NCI-H748 (cell line): ENCODE results near the gene STAT1.

ENCODE experiments used
- DNase-seq: peaks from one replicate; lab custom pipeline; 2025; ENCODE audit not compliant: unreplicated experiment; lab: John Stamatoyannopoulos, UW

The STAT1 gene

DNA sequence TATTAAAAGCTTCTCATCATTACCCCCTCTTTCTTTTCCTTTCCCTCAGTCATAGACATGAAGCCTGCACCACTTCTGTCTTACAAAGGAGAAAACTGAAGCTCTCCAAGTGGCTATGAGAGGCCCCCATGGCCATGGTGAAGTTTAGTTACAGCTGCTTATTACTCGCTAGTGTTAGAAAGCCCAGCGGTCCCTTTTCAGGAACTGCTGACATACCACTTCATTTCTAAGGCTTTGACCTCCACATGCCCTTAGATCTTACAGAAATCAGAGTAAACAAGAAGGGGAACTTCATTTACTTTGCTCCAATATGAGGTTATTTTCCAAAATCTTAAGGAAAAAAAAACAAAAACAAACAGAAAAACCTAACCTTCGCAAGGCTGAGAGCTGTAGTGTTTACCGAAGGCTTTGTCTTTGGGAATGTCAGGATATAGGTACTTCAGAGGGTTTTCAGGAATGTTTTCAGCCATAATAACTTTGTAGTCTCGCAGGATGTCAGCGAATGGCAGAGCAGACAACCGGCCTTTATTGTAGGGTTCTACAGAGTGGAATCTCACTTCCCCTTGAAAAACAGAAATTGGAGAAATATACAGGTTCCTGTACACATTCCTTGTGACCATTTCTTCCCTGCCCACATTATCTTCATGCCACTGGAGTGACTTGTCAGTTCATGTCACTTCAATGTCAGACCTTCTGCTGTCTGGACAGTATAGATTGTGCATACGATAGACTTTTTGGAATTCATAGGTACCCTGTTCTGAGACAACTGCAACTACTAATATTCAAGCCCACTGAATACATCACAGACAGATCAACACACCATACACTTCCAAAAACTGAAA is 18.8 kb upstream of the STAT1 start:
- DNase-seq = no peak

DNA sequence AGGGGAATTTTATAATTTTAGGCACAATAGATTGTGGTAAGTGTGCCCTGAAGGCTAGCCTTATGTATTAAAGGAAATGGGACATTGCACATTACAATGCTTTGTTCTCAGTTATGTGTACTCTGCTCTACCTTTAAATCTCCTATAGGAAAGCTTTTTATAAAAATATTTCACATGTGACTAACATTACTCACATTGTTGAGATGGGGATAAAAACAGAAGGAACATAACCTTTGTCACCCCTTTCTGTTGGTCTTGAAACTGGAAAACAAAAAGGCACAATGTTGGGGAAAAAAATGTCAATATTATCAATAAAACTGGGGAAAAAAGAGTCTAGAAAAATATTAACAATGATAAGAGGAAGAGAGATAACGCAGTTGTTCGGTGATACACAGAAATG is 17.3 kb upstream of the STAT1 start:
- DNase-seq = no peak

DNA sequence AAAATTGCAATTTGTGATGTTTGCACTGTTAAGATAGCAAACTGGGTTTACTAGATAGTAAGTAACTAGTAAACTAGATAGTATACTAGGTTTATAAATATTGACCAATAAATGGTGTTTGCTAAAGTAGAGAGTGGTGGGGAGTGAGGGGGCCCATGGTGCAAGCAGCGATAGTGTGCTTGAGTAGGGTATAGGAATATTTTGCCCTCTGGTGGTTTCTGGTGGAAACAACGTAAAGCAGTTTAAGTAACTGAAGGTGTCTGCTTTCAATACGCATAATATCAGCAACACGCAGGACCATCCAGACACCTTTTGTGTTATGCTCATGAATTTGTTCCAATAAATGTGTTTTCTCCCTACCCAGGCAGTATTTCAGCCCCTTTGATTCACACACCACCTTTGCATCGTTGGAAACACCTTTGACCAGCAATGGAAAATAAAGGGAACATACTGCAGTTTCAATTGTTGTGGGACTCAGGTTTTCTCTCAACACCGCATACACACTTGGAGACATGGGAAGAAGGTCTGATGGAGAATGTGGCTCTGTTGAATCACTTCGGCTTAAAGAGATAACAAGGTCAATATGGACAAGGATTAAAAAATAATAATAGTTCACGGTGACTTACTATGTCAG is 16.7 kb upstream of the STAT1 start:
- DNase-seq = peak; percentile 82

DNA sequence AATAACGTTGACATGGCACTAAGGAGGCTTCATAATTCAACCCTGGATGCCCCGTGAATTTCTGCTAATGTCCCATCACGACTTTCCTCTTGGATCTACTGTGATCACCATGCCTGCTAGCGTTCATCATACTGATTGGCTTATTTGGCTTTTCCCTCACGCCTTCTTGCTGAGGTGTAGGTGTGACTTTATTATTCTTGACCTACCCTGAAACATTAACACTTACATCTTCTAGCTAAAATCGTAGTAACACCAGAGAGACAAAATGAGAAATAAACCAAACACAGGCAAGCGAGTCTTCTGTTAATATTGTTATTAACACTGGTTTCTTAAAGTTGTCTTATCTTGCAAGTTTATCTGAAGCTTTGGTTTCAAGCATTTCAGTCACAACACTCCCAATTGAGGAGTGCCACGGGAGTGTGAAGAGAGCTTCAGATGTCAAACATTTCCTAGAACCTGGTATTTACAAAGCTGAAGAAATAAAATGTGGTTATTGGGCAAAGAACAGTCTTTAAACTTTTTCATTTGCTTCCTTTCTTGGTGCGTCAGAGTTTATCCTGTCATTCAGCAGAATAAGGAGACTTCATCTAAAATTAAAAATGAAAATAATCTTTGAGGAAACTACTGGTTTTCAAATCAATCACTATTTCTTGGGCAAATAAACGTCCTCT is 15.4 kb upstream of the STAT1 start:
- no peak for DNase-seq

DNA sequence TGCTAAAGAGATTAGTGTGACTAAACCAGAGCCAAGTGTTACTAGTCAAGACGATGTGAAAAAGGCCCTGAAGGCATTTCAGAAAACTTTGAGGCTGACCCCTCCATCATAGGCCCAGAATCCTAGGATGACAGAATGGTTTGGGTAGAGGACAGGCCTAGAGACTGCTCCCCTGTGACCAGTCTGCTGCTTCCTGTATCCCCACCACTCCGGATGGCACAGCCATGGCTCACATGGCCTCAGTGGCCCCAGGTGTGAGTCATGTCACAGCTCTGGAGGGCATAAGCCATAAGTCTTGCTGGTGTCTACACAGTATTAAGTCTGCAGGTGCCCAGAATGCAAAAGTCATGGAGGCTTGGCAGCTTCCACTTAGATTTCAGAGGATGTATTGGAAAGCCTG is 12.4 kb upstream of the STAT1 start:
- no peak for DNase-seq

DNA sequence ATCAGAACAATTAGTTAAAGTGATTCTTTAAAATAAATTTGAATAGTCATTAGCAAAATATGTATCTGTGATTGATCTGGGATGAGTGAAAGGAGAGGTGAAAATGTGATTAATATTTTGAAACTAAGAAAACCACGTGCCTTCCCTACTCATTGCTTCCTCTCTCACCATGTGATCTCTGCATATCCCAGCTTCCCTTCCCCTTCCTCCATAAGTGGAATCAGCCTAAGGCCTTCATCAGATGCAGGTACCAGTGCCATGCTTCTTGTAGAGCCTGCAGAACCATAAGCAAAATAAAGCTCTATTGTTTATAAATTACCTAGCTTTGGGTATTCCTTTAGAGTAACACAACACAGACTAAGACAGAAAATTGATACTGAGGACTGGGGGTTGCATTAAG is 11.2 kb upstream of the STAT1 start:
- no peak for DNase-seq

DNA sequence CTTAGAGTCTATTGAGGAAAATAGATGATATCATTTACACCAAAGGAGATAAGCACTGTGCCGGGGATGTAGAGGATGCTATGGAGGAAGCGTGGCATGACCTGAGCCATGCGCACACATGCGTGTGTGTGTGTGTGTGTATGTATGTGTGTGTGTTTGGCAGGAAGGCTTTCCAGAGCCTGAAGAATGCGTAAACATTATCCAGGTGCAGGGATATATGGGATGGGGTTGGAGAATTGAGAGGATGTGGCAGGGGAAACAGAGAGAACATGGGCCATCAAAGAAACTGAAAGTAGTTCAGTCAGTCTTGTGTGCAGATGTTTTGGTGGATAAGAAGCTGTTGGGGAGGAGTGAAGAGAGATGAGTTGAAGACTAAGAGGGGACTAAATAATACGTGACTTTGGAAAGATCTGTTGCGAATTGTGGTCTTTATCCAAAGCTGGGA is 9.3 kb upstream of the STAT1 start:
- no peak for DNase-seq

DNA sequence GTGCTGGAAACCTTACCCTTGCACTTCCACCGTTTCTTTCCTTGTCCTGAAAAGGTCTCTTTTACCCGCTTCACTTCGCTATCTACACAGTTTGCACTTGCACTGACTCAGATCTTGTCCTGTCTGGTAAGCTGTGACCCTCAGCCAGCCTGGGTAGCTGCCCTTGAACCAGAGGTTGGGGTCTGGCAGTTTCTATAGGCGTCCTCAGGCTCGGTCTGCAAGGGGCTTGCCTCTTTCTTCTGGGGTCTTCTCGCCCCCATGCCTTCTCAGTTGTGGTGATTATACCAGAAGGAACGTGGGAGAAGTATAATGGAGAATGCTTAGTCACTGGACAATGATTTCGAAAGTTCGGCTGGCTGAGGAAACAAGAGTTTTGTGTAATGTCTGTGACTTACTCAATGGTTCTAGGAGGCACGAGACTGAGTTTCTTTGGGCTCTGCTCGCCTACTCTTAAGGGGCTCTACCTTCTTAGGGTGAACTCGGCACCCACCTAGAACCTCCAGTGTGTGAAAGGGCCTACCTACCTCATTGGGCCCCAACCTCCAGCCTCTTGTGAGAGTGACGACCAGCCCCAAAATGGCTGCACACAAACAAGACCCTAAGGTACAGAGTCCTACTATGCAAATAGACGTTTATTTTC is 6.9 kb upstream of the STAT1 start:
- DNase-seq = peak; percentile 66

DNA sequence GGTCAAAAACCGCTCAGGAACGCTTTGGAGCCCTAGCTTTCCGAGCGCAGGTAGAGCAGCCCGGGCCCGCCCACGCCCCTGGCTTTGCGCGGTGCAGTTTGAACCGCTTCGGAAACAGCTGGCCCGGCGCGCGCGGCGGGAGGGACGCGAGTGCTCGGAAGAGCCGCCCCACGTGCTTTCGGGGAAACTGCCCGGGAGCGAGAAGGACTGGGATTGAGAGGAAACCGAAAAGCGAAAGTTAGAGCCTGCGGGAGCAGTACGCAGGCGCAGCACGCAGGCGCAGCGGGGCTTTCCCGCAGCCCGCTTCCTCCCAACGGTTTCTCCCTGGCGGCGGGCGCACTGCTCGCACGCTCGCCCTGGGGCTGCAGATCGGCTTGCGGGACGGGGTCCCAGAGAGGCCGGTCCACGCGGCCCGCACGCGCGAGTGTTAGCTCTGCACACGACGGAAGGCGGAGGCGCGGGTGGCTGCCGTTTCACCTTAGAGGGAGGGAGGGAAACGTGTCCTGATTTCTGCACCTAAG is 6.3 kb upstream of the STAT1 start:
- peak; percentile 99 for DNase-seq

DNA sequence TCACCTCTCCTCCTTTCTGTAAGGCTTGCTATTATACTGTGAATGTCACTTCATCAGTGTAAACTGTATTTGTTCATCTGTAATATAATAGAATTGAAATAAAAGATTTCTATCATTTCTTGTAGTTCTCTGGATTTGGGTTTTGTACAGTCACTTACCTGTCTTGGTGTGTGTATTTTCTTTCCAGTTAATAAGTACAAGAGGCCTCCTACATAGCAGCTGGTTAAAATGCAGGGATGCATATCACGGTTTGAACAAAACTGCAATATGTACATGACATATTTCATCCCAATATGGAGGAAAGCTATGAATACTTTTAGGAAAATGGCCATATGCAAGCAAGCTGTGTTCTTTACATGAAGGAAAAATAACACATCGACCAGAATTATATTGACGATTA is 5.4 kb upstream of the STAT1 start:
- no peak for DNase-seq

DNA sequence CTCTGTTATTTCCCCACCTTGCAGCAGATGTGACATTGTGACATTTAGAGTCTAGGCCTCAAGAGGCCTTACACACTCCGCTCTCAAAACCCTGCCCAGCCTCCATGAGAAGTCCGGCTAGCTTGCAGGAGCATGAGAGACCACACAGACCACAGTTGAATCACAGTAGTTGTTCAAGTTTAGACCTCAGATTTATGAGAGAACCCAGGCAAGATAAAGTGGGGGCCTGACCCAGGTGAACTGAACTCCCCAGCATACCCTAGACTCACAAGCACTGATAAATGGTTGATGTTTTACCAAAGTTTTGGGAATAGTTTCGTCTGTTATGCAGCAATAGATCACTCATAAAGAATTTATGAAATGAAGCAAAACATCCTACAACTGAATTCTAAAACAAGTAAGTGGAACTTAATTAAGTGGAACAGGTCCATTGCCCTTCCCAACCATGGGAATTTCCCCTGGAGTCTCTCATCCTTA is 4.7 kb upstream of the STAT1 start:
- no peak for DNase-seq

DNA sequence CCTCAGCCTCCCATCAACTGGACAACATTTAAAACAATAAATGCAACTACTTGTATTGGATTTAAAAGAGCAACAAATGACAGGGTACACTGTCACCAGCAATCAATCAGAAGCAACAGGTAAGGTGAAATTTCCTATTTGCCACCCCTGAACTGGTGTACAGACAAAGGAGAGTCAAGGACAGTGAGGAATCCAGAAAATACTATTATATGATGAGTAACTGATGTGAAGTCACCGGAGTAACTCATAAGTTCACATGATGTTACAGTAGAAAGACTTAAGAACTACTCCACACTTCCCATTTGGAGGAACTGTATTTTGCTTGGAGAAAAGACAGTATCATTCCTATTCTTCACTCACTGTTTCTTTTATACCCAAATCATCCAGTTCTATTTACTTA is 4.1 kb upstream of the STAT1 start:
- no peak for DNase-seq

DNA sequence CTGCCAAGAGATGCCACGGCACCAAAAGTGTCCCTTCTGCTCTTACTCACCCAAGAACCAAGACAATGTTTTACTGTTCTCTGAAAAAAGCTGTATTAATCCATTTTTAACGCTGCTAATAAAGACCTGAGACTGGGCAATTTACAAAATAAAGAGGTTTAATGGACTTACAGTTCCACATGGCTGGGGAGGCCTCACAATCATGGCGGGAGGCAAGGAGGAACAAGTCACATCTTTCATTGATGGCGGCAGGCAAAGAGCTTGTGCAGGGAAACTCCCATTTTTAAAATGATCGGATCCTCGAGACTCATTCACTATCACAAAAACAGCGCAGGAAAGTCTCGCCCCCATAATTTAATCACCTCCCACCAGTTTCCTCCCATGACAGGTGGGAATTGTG is 1.9 kb upstream of the STAT1 start:
- DNase-seq = no peak

DNA sequence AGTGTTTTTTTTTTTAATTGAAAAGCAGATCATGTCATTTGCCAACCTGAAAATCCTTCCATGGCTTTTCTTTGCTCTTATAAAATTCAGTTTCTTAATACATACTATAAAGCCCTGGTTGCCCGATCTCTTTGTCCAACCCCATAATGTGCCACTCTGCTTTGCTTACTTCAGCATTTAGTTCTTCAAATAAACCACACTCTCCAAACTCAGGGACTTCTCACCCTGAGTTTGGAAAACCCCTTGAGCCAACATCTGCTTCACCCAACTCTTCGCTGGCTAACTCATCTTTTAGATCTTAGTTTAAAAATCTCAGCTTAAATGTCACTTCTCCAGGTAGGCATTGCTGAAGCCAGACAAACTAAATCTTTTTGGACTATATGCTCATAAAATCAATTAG is 1.3 kb upstream of the STAT1 start:
- no peak for DNase-seq

DNA sequence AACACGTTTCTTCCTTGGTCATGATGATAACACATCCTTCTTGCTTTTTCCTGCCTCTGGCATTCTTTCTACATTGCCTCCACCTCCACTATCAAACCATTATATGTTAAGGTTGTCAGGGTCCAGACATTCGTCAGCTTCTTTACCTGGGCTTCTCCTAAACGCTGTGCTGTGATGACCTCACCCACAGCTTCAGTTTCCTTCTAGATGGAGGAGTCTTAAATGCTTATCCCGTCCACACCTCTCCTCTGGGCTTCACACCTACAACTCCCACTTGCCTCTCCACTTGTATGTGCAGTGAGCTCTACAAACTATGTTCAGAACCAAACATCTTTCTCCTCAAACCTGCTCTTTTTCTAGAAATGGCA is 666 bp upstream of the STAT1 start:
- peak; percentile 50 for DNase-seq

DNA sequence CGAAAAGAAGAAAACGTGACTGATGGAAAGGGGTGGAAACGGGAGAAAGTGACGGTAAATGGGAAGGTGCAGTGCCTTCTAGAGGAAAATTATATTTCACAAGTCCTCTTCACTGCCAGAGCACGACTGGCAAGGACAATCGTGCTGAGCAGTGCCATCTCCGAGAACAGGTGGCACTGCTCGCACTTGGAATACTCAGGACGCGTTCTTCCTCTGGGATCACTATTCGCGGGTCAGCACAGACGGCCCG is 364 bp downstream of the STAT1 start:
- peak; percentile 88 for DNase-seq

DNA sequence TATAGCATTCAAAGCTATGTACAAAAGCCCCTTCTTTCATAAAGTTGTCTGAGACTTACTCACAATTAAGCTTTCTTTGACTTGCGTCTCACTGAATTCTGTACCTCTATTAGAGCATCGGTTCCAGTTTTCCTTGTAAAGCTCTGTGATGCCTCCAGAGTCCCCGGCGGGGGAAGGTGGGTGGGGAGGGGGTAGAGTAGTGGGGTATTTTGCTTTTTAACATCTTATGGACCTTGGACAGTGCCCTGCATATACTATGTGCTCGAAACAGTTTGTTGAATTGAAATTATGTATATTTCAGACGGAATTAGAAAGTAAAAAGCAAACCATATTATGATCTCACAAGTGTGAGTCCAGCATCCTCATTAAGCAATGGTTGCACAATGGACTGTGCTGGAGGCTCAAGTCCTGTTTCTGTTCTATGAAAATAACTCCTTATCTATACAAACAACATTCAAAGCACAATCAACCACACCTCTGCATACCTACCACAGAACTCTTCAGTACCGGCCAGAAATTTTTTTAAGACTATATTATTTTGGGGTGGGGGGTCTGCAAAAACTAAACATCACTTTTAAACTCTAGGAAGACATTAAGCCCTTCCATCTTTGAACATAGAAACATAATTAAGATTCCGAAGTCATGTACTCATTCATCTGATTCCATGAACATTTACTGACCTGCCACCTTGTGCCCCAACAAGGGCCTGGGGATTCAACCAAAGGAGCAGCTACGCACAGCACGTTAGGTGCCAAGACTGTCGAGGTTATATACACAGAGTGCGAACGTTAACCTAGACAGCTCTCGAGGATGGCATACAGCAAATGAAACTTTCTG is 908 bp downstream of the STAT1 start:
- peak; percentile 66 for DNase-seq

DNA sequence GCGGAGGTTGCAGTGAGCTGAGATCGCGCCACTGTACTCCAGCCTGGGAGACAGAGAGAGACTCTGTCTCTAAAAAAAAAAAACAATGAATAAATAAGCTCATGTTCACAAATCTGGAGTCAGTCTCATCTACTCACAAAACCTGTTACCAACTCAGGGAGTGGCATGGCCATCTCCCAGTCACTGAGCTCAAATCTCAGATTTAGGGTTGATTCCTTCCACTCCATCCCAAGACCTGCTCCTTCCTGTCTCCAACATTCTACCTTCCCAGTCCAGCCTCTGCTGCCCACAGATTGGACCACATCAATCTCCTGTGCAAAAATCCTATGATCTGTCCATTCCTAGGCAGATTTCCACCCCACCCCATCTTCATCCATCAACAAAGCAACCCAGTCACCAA is 1.6 kb downstream of the STAT1 start:
- no peak for DNase-seq

DNA sequence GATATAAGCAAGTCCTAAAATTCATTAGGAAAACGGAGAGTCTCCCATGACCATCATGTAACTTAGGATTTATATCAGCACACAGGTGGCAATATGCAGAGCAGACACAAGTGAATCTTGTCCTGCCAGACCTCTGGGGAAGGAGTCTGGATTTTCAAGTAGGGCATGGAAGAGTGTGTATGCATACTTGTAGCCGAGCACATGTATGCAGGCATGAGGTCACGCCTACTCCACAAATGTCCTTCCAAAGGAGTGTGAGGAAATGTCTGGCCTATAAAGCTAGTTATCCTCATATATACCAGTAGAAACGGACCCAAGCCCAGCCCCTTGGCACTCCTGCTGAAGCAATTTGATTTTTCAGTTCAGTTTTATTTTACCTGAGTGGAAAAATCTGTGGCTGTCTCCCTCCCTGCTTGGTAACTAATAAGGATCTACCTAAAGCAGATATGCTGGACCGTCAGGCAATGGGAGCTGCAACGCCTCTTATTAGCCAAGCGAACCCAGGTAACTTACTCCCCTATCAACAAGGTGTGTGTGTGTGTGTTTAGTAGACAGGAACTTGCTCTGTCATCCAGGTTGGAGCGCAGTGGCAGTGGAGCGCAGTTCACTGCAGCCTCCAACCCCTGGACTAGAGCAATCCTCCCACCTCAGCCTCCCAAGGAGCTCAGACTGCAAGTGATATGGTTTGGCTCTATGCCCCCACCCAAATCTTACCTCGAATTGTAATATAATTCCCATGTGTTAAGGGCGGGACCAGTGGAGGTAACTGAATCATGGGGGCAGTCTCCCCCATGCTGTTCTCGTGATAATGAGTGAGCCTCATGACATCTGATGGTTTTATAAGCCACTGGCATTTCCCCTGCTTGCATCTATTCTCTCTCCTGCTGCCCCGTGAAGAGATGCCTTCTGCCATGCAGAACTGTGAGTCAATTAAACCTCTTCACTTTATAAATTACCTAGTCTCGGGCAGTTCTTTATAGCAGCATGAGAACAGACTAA is 2.8 kb downstream of the STAT1 start:
- DNase-seq = no peak
